ENCODE results near the gene TAOK1. TPM values are rescaled to one million over a fixed set of nuclear protein-coding genes. Genes with fewer than 3 reads are reported as not detected.
A peak's percentile ranks its signal among the peaks of the same experiment; 100 is the strongest.

TAOK1 gene
- total and polyA plus RNA-seq, 2 of the 13 experiments (the other 11 are each of a cell fraction or from before 2014, with no cell fraction given): 14.1 to 23.0 TPM

DNA sequence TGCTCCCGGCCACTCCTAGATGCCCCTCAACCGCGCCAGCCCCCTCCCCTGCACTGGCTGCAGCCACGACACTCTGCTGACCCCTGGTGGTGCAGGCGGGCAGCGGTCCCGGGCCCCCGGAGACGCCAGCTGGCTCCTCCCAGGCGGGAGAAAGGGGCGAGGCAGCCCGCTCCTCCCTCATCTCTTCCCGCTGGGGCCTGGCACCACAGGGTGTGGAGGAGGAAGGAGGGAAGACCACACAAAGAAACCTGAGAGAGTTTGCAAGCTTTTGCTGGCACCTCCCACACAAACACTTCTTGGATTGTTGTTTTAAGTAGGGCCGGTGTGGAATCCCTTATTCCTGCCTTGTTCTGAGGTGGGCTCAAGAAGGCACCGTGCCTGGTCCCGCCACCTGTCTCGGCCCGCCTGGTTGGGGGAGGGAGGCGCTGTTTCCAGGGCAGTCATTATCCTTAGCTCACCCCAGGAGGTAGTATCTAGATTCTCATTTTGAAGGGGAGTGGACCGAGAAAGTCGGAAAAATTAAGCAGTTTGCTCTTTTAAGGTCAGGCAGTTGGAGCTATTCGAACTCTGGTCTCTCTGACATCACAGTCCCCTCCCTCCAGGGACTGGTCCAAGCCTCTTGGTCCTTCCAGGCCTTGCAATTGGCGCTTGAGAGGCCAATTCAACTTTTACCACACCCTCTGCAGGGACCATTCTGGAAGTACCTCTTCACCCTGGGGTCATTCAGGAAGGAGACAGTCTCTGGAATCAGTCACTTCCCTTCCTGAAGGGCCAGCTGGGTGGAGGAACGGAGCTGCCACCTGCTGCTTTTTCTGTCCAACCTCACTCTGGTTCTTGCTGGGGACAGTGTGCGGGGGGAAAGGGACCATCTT, 201.8 kb downstream of the TAOK1 start (continued):
- TF ChIP-seq, protein P1, sequence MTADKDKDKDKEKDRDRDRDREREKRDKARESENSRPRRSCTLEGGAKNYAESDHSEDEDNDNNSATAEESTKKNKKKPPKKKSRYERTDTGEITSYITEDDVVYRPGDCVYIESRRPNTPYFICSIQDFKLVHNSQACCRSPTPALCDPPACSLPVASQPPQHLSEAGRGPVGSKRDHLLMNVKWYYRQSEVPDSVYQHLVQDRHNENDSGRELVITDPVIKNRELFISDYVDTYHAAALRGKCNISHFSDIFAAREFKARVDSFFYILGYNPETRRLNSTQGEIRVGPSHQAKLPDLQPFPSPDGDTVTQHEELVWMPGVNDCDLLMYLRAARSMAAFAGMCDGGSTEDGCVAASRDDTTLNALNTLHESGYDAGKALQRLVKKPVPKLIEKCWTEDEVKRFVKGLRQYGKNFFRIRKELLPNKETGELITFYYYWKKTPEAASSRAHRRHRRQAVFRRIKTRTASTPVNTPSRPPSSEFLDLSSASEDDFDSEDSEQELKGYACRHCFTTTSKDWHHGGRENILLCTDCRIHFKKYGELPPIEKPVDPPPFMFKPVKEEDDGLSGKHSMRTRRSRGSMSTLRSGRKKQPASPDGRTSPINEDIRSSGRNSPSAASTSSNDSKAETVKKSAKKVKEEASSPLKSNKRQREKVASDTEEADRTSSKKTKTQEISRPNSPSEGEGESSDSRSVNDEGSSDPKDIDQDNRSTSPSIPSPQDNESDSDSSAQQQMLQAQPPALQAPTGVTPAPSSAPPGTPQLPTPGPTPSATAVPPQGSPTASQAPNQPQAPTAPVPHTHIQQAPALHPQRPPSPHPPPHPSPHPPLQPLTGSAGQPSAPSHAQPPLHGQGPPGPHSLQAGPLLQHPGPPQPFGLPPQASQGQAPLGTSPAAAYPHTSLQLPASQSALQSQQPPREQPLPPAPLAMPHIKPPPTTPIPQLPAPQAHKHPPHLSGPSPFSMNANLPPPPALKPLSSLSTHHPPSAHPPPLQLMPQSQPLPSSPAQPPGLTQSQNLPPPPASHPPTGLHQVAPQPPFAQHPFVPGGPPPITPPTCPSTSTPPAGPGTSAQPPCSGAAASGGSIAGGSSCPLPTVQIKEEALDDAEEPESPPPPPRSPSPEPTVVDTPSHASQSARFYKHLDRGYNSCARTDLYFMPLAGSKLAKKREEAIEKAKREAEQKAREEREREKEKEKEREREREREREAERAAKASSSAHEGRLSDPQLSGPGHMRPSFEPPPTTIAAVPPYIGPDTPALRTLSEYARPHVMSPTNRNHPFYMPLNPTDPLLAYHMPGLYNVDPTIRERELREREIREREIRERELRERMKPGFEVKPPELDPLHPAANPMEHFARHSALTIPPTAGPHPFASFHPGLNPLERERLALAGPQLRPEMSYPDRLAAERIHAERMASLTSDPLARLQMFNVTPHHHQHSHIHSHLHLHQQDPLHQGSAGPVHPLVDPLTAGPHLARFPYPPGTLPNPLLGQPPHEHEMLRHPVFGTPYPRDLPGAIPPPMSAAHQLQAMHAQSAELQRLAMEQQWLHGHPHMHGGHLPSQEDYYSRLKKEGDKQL (CRISPR knock-in tag; IDR thresholded peaks at IDR 0.05; ENCODE audit: low read depth): no peak
- TF ChIP-seq ZSCAN31 (CRISPR knock-in tag; IDR thresholded peaks at IDR 0.05; ENCODE audit: low read depth) (no peak), ZNF598 (CRISPR knock-in tag; IDR thresholded peaks at IDR 0.05; ENCODE audit: borderline replicate concordance) (0 out of 2 replicates have a peak, but pooled peaks have one; percentile 22), ZNF292 (CRISPR knock-in tag; IDR thresholded peaks at IDR 0.05; ENCODE audit: borderline replicate concordance, low read depth) (no peak), GTF2F1 (IDR thresholded peaks at IDR 0.05; ENCODE audit: low read length) (no peak), MED13 (CRISPR knock-in tag; IDR thresholded peaks at IDR 0.05) (no peak; the same call in 1 of the 2 replicates), KLF9 (CRISPR knock-in tag; IDR thresholded peaks at IDR 0.05; ENCODE audit: low read depth) (no peak), ZNF572 (CRISPR knock-in tag; IDR thresholded peaks at IDR 0.05) (peak; percentile 82; the same call in 1 of the 2 replicates), RBM39 (IDR thresholded peaks at IDR 0.05; ENCODE audit: low read depth, low read length, poor library complexity, severe bottlenecking) (peak; percentile 33), ZNF12 (CRISPR knock-in tag; IDR thresholded peaks at IDR 0.05) (peak; percentile 54; the same call in 1 of the 2 replicates), GATAD2A (CRISPR knock-in tag; IDR thresholded peaks at IDR 0.05) (peak; percentile 75; the same call in 1 of the 2 replicates), ZNF747 (CRISPR knock-in tag; IDR thresholded peaks at IDR 0.05; ENCODE audit: borderline replicate concordance) (0 out of 2 replicates have a peak, but pooled peaks have one; percentile 25), REL (CRISPR knock-in tag; conservative IDR thresholded peaks at IDR 0.05) (no peak), ZNF451 (CRISPR knock-in tag; IDR thresholded peaks at IDR 0.05) (no peak), ZNF160 (CRISPR knock-in tag; IDR thresholded peaks at IDR 0.05) (no peak), SNRNP70 (IDR thresholded peaks at IDR 0.05; ENCODE audit: low read depth, low read length) (no peak)
- TF ChIP-seq, protein P2, sequence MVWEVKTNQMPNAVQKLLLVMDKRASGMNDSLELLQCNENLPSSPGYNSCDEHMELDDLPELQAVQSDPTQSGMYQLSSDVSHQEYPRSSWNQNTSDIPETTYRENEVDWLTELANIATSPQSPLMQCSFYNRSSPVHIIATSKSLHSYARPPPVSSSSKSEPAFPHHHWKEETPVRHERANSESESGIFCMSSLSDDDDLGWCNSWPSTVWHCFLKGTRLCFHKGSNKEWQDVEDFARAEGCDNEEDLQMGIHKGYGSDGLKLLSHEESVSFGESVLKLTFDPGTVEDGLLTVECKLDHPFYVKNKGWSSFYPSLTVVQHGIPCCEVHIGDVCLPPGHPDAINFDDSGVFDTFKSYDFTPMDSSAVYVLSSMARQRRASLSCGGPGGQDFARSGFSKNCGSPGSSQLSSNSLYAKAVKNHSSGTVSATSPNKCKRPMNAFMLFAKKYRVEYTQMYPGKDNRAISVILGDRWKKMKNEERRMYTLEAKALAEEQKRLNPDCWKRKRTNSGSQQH (CRISPR knock-in tag; IDR thresholded peaks at IDR 0.05; ENCODE audit: low read depth): no peak; the same call in none of the 2 replicates
- TF ChIP-seq, protein P3, sequence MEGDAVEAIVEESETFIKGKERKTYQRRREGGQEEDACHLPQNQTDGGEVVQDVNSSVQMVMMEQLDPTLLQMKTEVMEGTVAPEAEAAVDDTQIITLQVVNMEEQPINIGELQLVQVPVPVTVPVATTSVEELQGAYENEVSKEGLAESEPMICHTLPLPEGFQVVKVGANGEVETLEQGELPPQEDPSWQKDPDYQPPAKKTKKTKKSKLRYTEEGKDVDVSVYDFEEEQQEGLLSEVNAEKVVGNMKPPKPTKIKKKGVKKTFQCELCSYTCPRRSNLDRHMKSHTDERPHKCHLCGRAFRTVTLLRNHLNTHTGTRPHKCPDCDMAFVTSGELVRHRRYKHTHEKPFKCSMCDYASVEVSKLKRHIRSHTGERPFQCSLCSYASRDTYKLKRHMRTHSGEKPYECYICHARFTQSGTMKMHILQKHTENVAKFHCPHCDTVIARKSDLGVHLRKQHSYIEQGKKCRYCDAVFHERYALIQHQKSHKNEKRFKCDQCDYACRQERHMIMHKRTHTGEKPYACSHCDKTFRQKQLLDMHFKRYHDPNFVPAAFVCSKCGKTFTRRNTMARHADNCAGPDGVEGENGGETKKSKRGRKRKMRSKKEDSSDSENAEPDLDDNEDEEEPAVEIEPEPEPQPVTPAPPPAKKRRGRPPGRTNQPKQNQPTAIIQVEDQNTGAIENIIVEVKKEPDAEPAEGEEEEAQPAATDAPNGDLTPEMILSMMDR (CRISPR knock-in tag; IDR thresholded peaks at IDR 0.05): peak; percentile 99
- TF ChIP-seq, protein P4, sequence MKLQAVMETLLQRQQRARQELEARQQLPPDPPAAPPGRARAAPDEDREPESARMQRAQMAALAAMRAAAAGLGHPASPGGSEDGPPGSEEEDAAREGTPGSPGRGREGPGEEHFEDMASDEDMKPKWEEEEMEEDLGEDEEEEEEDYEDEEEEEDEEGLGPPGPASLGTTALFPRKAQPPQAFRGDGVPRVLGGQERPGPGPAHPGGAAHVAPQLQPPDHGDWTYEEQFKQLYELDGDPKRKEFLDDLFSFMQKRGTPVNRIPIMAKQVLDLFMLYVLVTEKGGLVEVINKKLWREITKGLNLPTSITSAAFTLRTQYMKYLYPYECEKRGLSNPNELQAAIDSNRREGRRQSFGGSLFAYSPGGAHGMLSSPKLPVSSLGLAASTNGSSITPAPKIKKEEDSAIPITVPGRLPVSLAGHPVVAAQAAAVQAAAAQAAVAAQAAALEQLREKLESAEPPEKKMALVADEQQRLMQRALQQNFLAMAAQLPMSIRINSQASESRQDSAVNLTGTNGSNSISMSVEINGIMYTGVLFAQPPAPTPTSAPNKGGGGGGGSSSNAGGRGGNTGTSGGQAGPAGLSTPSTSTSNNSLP (IDR thresholded peaks at IDR 0.05; ENCODE audit: low read depth, low read length): no peak

All from HepG2 (cell line).